ENCODE measurements around the gene ZDHHC1. TPM values are rescaled to one million over a fixed set of nuclear protein-coding genes. Genes with fewer than 3 reads are reported as not detected.
A peak's percentile ranks its signal among the peaks of the same experiment; 100 is the strongest.

Gene ZDHHC1
- total and polyA plus RNA-seq, 2 of the 13 experiments (the other 11 are each of a cell fraction or from before 2014, with no cell fraction given) = 0.51 to 1.1 TPM

GRCh38 chr16:67430504-67430976 lies 14.3 kb upstream of the ZDHHC1 start (continued):
- TF ChIP-seq ZBTB7B (CRISPR knock-in tag; IDR thresholded peaks at IDR 0.05) (0 out of 2 replicates have a peak, but pooled peaks have one; percentile 11), ZNF839 (CRISPR knock-in tag; IDR thresholded peaks at IDR 0.05; ENCODE audit: borderline replicate concordance) (peak; percentile 78; the same call in 1 of the 2 replicates), ZNF10 (CRISPR knock-in tag; IDR thresholded peaks at IDR 0.05; ENCODE audit: borderline replicate concordance, low read depth) (no peak), CEBPB (IDR thresholded peaks at IDR 0.05; ENCODE audit: borderline replicate concordance, low read depth, low read length) (no peak), ZNF263 (CRISPR knock-in tag; IDR thresholded peaks at IDR 0.05) (peak; percentile 59), KDM5B (CRISPR knock-in tag; IDR thresholded peaks at IDR 0.05; ENCODE audit: borderline replicate concordance) (peak; percentile 97), ZNF574 (CRISPR knock-in tag; IDR thresholded peaks at IDR 0.05) (peak; percentile 48), MYNN (CRISPR knock-in tag; IDR thresholded peaks at IDR 0.05; ENCODE audit: low read depth) (no peak; the same call in 1 of the 2 replicates), IRF2 (CRISPR knock-in tag; IDR thresholded peaks at IDR 0.05) (no peak; the same call in 1 of the 2 replicates), ZFP1 (CRISPR knock-in tag; IDR thresholded peaks at IDR 0.05) (0 out of 2 replicates have a peak, but pooled peaks have one; percentile 9), ZNF180 (CRISPR knock-in tag; IDR thresholded peaks at IDR 0.05; ENCODE audit: borderline replicate concordance, low read depth) (no peak), HNRNPK (IDR thresholded peaks at IDR 0.05; ENCODE audit: low read depth, low read length, poor library complexity, severe bottlenecking) (no peak), RBM39 (IDR thresholded peaks at IDR 0.05; ENCODE audit: low read depth, low read length, poor library complexity, severe bottlenecking) (no peak), SIN3A (IDR thresholded peaks at IDR 0.05; ENCODE audit: borderline replicate concordance, low read depth, low read length) (peak; percentile 60; the same call in 1 of the 2 replicates), ZNF431 (CRISPR knock-in tag; IDR thresholded peaks at IDR 0.05; ENCODE audit: borderline replicate concordance, low read depth) (no peak; the same call in 1 of the 2 replicates), ZFP37 (CRISPR knock-in tag; IDR thresholded peaks at IDR 0.05; ENCODE audit: borderline replicate concordance) (no peak), ZMYM2 (CRISPR knock-in tag; IDR thresholded peaks at IDR 0.05) (no peak), ZNF383 (CRISPR knock-in tag; IDR thresholded peaks at IDR 0.05; ENCODE audit: borderline replicate concordance) (0 out of 2 replicates have a peak, but pooled peaks have one; percentile 65), GRHL1 (CRISPR knock-in tag; conservative IDR thresholded peaks at IDR 0.05) (no peak), ZBTB7A (CRISPR knock-in tag; IDR thresholded peaks at IDR 0.05) (peak; percentile 82), MTA3 (CRISPR knock-in tag; IDR thresholded peaks at IDR 0.05) (no peak), ZNF576 (CRISPR knock-in tag; IDR thresholded peaks at IDR 0.05) (peak; percentile 82; the same call in 1 of the 2 replicates), ZNF234 (CRISPR knock-in tag; conservative IDR thresholded peaks at IDR 0.05) (0 out of 2 replicates have a peak, but pooled peaks have one; percentile 54), NFIB (CRISPR knock-in tag; IDR thresholded peaks at IDR 0.05; ENCODE audit: borderline replicate concordance) (no peak), ZKSCAN1 (IDR thresholded peaks at IDR 0.05; ENCODE audit: low read length) (no peak)

All from HepG2 (cell line).